ENCODE measurements around the gene SUSD4.

Gene SUSD4

DNA sequence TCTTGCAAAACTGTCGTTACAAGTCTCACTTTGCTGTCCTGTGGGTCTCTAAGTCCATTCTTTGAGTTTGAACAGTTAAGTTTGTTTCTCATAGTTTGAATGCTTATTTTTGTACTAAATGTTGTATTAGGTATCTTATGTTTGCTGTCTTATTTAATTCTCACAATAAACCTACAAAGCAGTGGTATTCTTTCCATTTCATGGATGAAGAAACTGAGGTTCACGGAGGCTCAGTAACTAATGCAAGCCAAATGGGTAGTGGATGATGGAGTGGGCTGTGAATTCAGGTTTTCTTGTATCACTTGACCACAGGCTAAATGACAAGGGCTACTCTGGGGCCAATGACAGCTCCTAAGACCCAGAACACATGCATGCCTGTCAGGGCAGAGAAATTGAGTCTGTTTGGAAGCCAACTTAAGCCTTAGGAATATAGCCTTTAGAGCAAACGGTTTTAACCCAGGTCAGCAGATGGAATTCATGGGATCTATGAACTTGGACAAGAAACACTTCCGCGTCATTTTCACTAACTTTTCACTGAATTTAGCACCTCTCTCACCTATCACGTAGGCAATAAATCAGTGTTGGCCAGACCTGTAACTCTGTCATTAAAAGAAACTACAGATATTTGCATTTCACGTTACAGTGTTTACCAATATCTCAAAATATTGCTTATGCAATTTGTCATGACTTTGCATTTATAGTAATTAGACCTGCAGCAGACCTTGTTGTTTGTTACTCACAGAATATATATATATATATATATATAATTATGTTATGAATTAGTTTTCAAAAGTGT lies 153.8 kb downstream of the SUSD4 start:
- DNase-seq (ENCODE audit: low spot score): no peak

DNA sequence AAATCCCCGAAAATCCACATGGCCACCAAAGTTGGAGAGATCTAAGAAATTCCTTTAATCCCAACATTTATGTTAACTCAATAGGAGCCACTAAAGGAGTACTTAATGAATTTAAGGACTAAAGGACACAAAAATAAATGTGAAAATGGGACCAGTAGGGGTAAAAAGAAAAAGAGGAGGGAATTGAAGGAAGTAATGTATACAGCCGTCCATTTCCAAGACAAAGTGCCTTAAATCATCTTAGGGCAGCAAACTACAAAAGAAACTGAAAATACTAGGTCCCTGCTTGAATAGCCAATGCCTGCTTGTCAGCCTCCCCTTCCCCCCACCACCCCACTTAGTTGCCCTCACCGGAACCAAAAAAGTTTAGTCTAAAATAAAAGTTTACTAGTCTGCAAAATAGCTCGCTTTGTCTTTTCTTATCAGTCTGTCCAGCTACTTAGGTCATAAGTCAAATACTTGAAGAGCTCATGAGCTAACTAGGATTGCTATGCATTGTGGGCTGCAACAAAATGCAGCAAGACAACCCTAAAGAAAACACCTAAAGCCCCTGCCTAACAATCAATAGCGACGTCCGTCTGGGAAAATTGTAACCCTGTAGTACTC lies 154.6 kb downstream of the SUSD4 start:
- DNase-seq (ENCODE audit: low spot score): no peak

DNA sequence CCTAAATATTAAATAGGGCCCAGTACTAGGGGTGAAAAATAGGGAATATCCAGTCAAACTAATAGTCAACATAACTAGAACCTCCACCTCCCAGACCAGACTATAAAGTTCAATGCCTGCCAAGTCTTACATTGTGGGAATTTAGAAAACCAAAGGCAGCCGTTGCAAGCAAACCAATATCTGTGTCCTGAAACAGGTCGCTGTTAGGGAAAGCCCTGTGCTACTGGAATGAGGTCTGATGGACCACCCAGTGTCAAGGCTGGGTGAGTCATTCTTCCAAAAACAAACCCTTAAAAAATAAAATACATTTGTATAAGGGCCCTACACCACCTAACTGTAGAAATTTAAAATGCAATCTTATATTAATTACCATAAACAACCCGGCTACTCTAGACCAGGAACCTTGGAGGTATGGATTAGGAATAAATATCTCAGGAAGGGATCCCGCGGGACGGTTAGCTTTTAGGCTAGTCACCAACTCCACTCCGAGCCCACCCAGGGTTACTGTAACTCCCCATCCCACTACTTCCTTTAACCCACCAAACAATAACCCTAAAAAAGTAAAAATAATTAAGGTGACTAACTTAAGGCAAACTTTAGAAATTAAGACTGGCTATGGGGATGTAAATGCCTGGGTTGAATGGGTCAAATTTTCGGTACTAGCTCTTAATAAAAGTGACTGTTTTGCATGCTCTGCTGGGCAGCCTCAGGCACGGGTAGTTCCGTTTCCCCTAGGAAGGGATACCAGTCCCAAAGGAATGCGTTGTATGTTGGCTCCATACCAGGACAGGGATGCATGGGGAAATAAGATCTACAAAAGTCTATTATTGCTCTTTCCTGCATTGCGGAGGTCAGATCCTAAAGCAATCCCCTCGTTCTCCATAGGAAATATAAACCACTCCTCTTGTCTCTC lies 155.6 kb downstream of the SUSD4 start:
- no peak for DNase-seq (ENCODE audit: low spot score)

DNA sequence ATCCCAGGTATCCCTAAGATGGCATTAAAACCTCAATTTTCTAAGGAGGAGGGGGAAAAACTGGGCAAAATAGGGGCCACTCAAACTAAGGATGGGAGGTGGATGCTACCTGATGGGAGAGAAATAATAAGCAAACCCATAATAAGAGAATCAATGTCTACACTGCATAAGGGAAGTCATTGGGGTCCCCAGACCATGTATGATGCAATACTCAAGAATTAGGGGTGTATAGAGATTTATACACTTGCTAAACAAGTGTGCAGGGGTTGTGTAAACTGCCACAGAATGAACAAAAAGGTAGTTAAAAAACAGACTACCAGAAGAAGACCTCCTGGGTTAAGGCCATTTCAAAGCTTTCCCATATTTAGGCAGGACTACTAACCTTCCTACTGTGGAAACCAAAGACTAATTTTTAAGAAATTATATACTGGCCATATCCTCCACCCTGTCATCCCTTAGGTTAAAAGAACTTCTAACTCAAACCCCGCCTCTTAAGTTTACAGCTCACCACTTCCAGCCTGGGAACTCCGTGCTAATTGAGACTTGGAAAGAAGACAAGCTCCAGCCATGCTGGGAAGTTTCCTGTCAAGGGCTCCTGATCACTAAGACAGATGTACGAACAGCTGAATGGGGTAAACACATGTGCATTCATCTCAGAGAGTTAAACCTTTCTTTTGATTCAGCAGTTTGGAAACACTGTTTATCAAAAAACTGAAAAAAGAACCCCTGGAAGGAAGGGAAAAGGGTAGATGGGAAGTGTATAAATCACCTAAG lies 156.5 kb downstream of the SUSD4 start:
- peak; percentile 49 for DNase-seq (ENCODE audit: low spot score)

DNA sequence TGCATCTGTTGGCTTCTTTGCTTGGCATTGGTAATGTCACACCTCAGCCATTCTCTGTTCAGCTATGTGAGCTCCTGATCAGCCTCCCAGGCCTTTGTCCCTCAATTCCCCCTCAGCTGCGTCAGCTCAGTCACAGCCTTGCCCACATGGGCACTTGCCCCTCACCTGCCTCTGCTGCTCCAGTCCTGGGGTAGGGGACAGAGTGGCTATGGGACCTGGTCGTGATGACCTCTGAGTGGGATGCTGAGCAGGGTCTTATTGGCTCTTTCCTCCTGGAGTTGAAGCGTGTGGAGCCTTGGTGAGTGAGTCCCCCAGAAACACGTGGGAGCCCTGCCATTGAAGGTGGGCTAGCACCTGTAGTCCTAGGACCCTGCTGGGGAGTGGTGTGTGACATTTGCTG lies 159.6 kb downstream of the SUSD4 start:
- DNase-seq (ENCODE audit: low spot score): no peak

DNA sequence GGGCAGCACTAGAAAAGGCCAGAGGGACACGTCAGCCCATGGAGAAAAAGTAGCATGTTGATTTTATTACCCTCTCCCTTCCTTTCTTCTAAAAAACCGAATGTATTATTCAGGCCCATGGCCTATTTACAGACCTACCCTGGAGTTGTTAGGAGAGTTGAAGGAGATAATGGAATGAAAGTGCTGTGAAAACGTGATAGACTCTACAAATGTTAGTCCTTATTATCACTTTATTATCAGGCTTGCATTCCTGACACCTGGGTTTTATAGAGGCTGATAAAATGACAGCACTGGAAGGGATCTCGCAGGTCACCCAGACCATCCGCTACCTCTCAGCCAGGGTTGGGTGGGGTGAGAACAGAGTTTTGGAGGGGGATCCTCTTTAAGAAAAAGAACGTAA lies 160.3 kb downstream of the SUSD4 start:
- no peak for DNase-seq (ENCODE audit: low spot score)

DNA sequence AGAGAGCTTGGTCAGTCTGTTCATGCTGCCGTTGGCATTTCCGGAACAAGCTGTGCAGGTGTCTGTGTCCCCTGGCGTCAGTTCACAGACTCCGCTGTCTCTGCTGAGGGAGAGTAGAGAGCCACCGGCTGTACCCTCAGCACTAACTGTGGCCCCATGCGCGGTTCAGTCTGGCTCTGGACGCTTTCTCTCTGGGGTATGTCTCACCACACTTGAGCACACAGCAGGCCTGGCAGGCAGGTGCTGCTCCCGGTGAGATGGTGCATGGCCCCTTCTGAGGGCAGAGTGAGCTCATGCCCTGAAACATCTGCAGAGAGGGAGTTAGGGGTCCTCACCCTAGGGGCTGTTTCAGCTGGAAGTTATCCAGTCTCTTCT lies 161.0 kb downstream of the SUSD4 start:
- no peak for DNase-seq (ENCODE audit: low spot score)

DNA sequence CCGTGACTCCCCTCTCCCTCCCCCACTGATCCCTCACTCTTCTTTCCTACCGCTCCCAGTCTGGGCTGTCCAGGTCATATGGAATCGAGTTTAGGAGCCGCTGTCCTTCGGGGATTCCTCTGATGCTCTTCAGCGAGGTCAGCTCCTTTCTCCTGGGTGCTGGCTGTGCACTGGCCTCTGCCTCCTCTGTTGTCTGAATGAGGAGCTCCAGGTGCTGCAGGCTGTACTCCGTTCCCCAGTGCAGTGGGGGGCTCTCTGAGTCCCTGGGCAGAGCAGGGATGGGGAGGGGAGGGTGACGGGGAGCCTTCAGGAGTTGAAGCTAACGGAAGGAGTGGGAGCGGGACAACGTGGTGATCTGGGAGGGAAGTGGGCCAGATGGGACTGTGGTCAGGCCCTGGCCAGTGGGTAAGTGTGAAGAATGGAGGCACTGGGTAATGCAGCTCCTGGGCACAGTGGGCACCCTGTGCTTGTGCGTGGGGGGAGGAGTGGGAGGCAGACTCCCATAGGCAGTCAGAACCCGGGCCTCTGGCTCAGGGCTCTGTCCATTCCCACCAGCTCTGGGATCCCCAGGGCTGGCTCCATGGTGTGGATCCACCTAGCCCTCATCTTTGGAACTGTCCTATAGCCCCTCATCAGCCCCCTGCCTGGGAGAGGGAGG lies 161.5 kb downstream of the SUSD4 start:
- no peak for DNase-seq (ENCODE audit: low spot score)

DNA sequence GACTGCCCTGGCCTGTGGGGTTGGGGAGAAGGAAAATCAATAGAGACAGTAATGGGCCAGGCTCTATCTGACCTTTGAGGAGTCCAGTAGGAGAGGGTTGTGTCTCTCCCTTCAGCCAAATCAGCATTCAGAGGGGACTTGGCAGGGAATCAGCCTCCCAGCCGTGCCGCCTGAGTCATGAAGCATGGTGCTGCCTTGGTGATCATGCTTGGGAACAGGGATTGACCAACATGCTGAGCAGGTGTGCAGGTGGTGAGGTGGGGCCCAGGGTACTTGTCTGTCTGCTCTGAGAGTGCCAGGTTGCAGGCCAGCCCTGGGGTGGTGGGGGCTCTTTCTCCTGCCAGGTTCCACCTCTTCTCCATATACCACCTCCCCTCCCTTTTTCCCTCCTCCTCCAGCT lies 162.0 kb downstream of the SUSD4 start:
- DNase-seq (ENCODE audit: low spot score): no peak

DNA sequence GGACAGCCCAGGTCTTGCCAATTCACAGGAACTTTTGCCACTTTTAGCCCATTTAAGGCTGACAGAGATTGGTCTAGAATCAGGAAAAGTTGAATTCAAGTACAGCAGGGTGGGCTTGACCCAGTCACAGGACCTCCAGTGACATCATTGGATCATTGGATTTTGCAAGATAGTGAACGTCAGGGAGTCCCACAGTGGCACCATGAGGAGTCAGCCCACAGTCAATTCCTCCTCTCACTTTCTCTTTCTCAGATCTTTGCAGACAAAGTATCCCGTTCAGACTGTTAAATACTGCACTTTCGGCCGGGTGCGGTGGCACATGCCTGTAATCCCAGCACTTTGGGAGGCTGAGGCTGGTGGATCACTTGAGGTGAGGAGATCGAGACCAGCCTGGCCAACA lies 163.1 kb downstream of the SUSD4 start:
- no peak for DNase-seq (ENCODE audit: low spot score)

DNA sequence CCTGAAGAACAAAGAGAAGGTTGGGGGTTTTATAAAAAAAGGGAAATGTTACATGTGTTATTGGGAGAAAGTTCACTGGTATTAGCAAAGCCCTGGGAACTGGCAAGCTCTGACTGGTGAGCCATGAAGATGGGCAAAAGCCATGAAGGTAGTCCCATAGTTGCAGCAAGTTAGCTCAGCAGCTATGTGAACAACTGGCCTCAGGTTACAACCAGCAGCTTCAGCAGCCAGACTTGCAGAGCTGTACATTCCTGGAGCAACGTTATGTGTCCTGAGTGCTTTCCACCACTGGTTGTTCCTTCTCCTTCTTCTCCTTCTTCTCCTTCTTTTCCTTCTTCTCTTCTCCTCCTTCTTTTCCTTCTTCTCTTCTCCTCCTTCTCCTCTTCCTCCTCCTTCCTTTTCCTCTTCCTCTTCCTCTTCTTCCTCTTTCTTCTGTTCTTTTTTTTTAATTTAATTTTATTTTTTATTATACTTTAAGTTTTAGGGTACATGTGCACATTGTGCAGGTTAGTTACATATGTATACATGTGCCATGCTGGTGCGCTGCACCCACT lies 164.8 kb downstream of the SUSD4 start:
- no peak for DNase-seq (ENCODE audit: low spot score)

DNA sequence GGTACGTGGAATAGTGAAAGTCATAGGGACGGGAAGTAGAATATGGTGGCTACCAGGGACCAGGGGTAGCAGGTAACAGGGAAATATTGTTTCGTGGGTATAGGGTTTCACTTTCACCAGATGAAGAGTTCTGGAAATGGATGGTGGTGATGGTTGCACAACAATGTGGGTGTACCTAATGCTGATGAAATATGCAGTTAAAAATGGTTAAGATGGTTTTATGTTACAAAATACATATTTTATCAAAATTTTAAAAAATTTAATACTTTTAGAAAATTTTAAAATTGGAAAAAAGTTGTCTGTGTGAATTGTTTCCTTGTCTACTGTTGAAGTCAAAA lies 165.4 kb downstream of the SUSD4 start:
- no peak for DNase-seq (ENCODE audit: low spot score)

DNA sequence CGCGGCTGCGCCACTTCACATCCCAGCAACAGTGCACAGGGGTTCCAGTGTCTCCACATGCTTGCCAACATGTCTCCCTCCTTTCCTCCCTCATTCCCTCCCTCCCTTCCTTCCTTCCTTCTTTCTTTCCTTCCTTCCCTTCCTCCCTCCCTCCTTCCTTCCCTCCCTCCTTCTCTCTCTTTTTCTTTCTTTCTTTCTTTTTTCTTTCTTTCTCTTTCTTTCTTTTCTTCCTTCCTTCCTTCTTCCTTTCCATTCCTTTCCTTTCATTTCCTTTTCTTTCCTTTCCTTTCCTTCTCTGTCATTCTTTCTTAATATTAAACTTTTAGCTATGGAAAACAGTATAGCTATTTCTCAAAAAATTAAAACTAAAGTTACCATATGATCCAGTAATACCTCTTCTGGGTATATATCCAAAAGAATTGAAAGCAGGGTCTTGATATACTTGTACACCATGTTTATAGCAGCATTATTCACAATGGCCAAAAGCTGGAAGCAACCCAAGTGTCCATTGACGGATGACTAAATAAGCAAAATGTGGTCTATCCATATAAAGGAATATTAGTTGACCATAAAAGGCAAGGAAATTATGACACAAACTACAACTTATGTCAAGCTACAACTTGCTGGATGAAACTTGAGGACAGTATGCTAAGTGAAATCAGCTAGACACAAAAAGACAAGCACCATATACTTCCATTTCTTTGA lies 165.9 kb downstream of the SUSD4 start:
- DNase-seq (ENCODE audit: low spot score): no peak

DNA sequence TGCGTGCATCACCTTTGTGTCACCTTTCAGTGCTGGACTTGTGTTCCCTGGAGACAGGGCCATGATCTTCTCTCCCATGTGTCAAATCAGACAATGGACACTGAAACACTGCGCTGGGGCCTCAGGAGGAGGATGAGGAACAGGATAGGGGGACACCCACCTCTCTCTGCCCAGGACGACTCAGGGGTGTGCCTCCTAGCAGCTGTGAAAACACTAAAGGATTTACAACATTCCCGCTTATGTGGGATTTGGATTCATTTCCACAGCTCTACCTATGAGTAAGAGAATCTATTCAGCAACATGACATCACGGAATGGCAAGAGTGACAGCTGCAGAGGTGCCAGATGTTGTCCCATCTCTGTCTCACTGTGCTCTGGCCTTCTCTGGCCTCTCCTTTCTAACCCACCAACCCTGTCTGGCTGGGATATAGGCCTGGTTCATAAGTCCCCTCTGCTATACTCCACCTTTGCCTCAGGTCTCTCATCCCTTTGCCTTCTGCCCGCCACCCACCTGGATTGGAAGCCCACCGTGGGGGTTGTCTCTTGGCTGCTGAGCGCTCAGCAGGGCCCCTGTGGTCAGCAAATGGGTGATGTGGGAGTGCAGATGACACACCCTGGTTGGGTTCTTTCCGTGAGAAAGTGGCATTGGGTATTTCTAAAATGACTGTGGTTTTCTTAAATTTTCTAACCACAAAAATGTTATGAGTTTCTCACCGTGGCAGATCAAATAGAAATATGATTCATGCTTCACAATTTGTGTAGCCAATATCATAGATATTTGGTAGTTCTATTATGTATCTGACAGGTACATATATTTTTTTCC lies 173.9 kb downstream of the SUSD4 start:
- peak; percentile 79 for DNase-seq (ENCODE audit: low spot score)

DNA sequence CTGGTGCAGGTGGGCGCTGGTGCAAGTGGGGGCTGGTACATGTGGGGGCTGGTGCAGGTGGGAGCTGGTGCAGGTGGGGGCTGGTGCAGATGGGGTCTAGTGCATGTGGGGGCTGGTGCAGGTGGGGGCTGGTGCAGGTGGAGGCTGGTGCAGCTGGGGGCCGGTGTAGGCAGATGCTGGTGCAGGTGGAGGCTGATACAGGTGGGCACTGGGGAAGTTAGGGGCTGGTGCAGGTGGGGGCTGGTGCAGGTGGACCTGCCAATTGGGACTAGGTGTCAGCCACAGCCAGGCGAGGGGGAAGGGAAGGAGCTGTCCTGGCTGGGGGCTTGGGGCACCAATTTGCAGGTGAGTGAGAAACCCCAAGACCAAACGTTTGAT lies 174.5 kb downstream of the SUSD4 start:
- DNase-seq (ENCODE audit: low spot score): no peak

DNA sequence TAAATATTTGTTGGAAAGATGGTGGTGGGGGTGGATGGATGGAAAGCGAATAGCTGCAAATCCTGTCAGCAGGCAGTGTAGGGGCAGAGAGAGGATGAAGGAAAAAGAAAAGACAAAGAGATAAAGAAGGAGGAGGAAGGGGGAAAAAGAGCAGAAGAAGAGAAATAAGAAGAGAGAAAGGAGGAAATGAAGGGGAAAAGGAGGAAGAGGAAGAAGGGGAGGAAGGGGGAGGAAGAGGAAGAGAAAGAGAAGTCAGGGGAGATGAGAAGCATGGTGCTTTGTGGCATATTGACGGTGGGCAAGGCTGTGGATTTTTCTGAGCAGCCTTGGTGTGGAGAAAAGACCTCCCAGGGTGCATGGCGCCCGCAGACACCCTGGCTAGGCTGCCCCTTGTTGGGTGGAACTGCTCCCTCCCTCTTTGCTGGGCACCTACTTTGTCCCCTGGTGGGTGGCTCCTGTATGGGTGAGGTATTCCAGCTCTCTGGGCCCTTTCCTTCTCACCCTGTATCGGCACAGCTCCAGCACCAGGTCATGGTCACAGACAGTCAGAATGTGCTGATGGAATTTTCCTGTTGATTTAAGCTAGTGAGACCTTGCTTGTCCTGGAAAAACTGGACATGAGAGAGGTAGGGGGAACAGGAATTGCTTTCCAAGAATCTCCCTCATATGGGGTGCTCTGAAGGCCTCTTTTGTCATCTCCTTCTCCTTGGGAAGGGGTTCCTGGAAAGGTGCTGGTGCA lies 175.2 kb downstream of the SUSD4 start:
- DNase-seq (ENCODE audit: low spot score): no peak

DNA sequence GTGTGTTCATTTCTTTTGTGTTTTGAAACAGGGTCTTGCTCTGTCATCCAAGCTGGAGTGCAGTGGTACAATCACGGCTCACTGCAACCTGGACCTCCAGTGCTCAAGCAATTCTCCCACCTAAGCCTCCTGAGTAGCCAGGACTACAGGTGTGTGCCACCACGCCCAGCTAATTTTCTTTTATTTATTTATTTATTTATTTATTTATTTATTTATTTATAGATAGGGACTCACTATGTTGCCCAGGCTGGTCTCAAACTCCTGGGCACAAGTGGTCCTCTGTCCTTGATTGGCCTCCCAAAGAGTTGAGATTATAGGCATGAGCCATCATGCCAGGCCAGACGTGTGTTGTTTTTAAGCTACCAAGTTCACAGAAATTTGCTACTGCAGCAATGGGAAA lies 177.2 kb downstream of the SUSD4 start:
- DNase-seq (ENCODE audit: low spot score): no peak

DNA sequence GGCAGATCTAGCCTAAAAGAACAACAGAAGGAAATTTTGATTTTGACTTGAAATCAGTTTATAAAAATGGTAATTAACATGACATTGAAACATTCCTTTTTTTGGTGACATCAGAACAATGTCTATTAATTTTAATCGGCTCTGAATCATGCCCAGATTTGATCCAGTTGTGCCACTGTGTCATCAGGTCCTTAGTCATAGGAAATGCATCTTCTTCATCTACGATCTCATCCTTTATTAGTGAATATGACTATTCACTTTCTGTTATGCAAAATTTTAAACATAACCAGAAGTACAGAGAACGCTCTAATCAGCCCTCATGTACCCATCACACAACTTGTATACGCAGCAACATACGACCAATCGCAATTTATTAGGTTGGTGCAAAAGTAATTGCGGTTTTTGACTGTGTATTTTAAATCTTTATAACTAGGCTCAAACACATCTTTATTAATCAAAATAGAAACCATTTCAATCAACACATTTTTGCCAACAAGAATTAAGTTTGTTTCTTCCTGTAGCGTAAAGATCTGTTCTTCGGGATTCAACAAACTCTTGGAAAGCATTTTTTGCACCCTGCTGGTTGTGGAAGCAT lies 180.6 kb downstream of the SUSD4 start:
- DNase-seq (ENCODE audit: low spot score): peak; percentile 51

All from AG08395 (cell line).